HepG2 (cell line): ENCODE data around the gene LARP7.
"Not testable (repeated sequence)": the region's sequence is repeated elsewhere in the genome, so short reads cannot be mapped to it uniquely, and the experiment has no call there.

Source experiments
- BHLHE40 ChIP-seq: IDR thresholded peaks from 2 replicates; pipeline ENCODE4 v1.6.1; 2011; ENCODE audit warnings: low read length, improper control_type of control experiment
- CEBPB ChIP-seq: IDR thresholded peaks from 2 replicates; pipeline ENCODE4 v1.6.1; 2011; ENCODE audit warnings: low read depth, low read length, improper control_type of control experiment, borderline replicate concordance
- CTCF ChIP-seq: sonication (generic); formaldehyde crosslinking; IDR thresholded peaks from 2 replicates; pipeline ENCODE4 v1.5.0; 2020; ENCODE audit warnings: mild to moderate bottlenecking, missing genetic modification reagents, moderate library complexity
- DMTF1 ChIP-seq: sonication (generic); formaldehyde crosslinking; IDR thresholded peaks from 2 replicates; pipeline ENCODE4 v1.4.0; 2020; ENCODE audit warnings: mild to moderate bottlenecking, missing genetic modification reagents
- DNMT1 ChIP-seq: sonication (generic); formaldehyde crosslinking; IDR thresholded peaks from 2 replicates; pipeline ENCODE4 v1.5.1; 2020; ENCODE audit warnings: mild to moderate bottlenecking, missing genetic modification reagents
- ELF1 ChIP-seq: sonication (generic); formaldehyde crosslinking; IDR thresholded peaks from 2 replicates; pipeline ENCODE4 v1.4.0; 2020; ENCODE audit warnings: missing genetic modification reagents
- HMG20A ChIP-seq: IDR thresholded peaks from 2 replicates; pipeline ENCODE4 v1.6.1; 2016; ENCODE audit warnings: borderline replicate concordance
- HMGXB4 ChIP-seq, 2 experiments: sonication (generic) in 1 of 2; formaldehyde crosslinking in 1 of 2; IDR thresholded peaks; 2 replicates each; pipeline versions ENCODE4 v1.4.0 to v1.6.1; 2018 to 2020; ENCODE audit warnings: missing genetic modification reagents in 2 of 2, borderline replicate concordance in 1 of 2, low read depth in 1 of 2, mild to moderate bottlenecking in 1 of 2, missing biosample characterization in 1 of 2
- NFIB ChIP-seq: sonication (generic); formaldehyde crosslinking; IDR thresholded peaks from 2 replicates; pipeline ENCODE4 v1.9.0; 2021; ENCODE audit warnings: missing genetic modification reagents, mild to moderate bottlenecking, borderline replicate concordance
- ZC3H13 ChIP-seq: sonication (generic); formaldehyde crosslinking; IDR thresholded peaks from 2 replicates; pipeline ENCODE4 v1.8.1; 2023; ENCODE audit warnings: mild to moderate bottlenecking, missing genetic modification reagents, moderate library complexity
- ZNF639 ChIP-seq: conservative IDR thresholded peaks from 2 replicates; pipeline ENCODE4 v1.6.1; 2018; ENCODE audit warnings: missing genetic modification reagents
- ZNF660 ChIP-seq: sonication (generic); formaldehyde crosslinking; IDR thresholded peaks from 2 replicates; pipeline ENCODE4 v1.5.1; 2020; ENCODE audit warnings: mild to moderate bottlenecking, low read depth, missing genetic modification reagents, borderline replicate concordance
- ZNF839 ChIP-seq: sonication (generic); formaldehyde crosslinking; IDR thresholded peaks from 2 replicates; pipeline ENCODE4 v1.4.0; 2020; ENCODE audit warnings: missing genetic modification reagents, mild to moderate bottlenecking, borderline replicate concordance

GRCh38 chr4:112656115-112656514 lies 19.2 kb downstream of the LARP7 start:
- TF ChIP-seq DNMT1 (CRISPR knock-in tag); HMG20A (CRISPR knock-in tag); ELF1 (CRISPR knock-in tag); ZC3H13 (CRISPR knock-in tag); CTCF (CRISPR knock-in tag); NFIB (CRISPR knock-in tag); DMTF1 (CRISPR knock-in tag); BHLHE40; HMGXB4 (CRISPR knock-in tag; IDR thresholded peaks at IDR 0.05; ENCODE audit: borderline replicate concordance in 1 of 2, low read depth in 1 of 2); CEBPB; ZNF839 (CRISPR knock-in tag); ZNF639; ZNF660 (CRISPR knock-in tag): not testable (repeated sequence)
